Measurements from ENCODE around the gene GNL2.

DNA sequence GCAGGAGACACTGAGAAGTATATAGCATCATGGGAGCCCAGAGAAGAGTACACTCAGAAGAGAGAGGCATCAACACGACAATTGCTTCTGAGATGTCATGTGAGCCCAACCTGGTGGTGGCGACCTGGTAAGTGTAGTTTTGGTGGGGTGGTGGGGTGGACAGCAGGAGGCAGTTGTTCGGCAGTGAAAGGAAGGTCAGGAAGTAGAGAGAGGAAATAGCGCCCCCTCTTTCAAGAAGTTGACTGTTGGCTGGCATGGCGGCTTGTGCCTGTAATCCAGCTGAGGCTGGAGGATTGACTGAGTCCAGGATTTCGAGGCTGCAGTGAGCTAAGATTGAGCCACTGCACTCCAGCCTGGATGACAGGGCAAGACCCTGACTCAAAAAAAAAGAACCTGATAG is 26.4 kb upstream of the GNL2 start:
- TF ChIP-seq, protein P1, sequence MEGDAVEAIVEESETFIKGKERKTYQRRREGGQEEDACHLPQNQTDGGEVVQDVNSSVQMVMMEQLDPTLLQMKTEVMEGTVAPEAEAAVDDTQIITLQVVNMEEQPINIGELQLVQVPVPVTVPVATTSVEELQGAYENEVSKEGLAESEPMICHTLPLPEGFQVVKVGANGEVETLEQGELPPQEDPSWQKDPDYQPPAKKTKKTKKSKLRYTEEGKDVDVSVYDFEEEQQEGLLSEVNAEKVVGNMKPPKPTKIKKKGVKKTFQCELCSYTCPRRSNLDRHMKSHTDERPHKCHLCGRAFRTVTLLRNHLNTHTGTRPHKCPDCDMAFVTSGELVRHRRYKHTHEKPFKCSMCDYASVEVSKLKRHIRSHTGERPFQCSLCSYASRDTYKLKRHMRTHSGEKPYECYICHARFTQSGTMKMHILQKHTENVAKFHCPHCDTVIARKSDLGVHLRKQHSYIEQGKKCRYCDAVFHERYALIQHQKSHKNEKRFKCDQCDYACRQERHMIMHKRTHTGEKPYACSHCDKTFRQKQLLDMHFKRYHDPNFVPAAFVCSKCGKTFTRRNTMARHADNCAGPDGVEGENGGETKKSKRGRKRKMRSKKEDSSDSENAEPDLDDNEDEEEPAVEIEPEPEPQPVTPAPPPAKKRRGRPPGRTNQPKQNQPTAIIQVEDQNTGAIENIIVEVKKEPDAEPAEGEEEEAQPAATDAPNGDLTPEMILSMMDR (IDR thresholded peaks at IDR 0.05), result no peak
- no peak for TF ChIP-seq POLR2A (IDR thresholded peaks at IDR 0.05)
